ENCODE results near the gene TMEM35B.
"Not testable (repeated sequence)": the region's sequence is repeated elsewhere in the genome, so short reads cannot be mapped to it uniquely, and the experiment has no call there.

GRCh38 chr1:34947641-34948314, 37.4 kb downstream of the TMEM35B start:
- TF ChIP-seq, protein P1, sequence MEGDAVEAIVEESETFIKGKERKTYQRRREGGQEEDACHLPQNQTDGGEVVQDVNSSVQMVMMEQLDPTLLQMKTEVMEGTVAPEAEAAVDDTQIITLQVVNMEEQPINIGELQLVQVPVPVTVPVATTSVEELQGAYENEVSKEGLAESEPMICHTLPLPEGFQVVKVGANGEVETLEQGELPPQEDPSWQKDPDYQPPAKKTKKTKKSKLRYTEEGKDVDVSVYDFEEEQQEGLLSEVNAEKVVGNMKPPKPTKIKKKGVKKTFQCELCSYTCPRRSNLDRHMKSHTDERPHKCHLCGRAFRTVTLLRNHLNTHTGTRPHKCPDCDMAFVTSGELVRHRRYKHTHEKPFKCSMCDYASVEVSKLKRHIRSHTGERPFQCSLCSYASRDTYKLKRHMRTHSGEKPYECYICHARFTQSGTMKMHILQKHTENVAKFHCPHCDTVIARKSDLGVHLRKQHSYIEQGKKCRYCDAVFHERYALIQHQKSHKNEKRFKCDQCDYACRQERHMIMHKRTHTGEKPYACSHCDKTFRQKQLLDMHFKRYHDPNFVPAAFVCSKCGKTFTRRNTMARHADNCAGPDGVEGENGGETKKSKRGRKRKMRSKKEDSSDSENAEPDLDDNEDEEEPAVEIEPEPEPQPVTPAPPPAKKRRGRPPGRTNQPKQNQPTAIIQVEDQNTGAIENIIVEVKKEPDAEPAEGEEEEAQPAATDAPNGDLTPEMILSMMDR (conservative IDR thresholded peaks at IDR 0.05 in 1 of 2, IDR thresholded peaks at IDR 0.05 in 1 of 2; ENCODE audit: extremely low read depth in 1 of 2, insufficient read depth in 1 of 2, low read depth in 1 of 2, low read length in 2 of 2) = not testable (repeated sequence)
- not testable (repeated sequence) for TF ChIP-seq EZH2 (IDR thresholded peaks at IDR 0.05; ENCODE audit: borderline replicate concordance, low read length)

All from mammary epithelial cell (primary cell).